Measurements from ENCODE around the gene TEX22.

The TEX22 gene

GRCh38 chr14:105458010-105458409 lies 59.7 kb downstream of the TEX22 start:
- DNase-seq (ENCODE audit: insufficient read length, low spot score) = no peak
- TF ChIP-seq POLR2A (IDR thresholded peaks at IDR 0.05; ENCODE audit: low read depth, low read length) = no peak
- FAIRE-seq = no peak

DNA sequence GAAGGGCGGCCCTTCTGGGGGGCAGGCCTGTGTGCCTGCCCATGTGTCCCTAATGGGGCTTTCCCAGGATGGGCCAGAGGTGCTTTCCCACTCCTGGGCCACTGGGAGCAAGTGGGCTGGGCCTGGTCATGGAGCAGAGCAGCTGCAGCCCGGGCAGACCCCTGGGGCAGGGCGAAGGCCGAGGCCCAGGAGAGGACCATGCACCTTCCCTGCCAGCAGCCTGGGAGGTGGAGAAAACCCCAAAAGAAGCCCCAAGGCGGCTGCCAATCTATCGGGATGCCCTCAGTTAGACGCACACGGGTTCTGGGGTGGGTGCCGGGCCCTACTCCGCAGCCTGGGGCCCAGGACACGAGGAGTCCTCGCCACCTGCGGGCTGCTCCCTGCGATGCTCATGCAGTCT lies 60.2 kb downstream of the TEX22 start:
- no peak for TF ChIP-seq POLR2A (IDR thresholded peaks at IDR 0.05; ENCODE audit: low read depth, low read length)
- FAIRE-seq = no peak

DNA sequence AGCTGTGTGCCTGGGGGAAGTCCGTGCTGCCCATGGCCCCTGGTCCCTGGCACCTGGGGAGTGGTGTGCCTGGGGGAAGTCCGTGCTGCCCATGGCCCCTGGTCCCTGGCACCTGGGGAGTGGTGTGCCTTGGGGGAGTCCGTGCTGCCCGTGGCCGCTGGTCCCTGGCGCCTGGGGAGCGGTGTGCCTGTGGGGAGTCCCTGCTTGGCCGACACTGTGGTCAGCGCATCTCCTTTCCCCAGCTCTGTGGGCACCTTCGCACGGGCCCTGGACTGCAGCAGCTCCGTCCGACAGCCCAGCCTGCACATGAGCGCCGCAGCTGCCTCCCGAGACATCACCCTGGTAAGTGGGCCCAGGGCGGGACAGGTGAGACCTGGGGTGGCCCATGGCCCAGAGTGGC lies 61.8 kb downstream of the TEX22 start:
- DNase-seq (ENCODE audit: insufficient read length, low spot score) (no peak), FAIRE-seq (no peak)
- TF ChIP-seq POLR2A (IDR thresholded peaks at IDR 0.05; ENCODE audit: low read depth, low read length) = no peak

More for the DNA sequence above, 60.2 kb downstream of the TEX22 start:
- DNase-seq (ENCODE audit: insufficient read length, low spot score) = no peak

GRCh38 chr14:105460616-105461015 lies 62.3 kb downstream of the TEX22 start:
- no peak for TF ChIP-seq POLR2A (IDR thresholded peaks at IDR 0.05; ENCODE audit: low read depth, low read length)
- FAIRE-seq (no peak), DNase-seq (ENCODE audit: insufficient read length, low spot score) (no peak)

- DNase-seq (ENCODE audit: insufficient read length, low spot score) (no peak), FAIRE-seq (no peak)
- TF ChIP-seq POLR2A (IDR thresholded peaks at IDR 0.05; ENCODE audit: low read depth, low read length) = no peak
These were observed 63.6 kb downstream of the TEX22 start for GRCh38 chr14:105461903-105462302.

Data from H54 (cell line).